Measurements from ENCODE around the gene ZFP1.

- TF ChIP-seq EZH2 (IDR thresholded peaks at IDR 0.05; ENCODE audit: insufficient read depth, poor library complexity, severe bottlenecking) (no peak), EZH2phosphoT487 (IDR thresholded peaks at IDR 0.05; ENCODE audit: insufficient read depth, low read depth) (no peak)
Measured at GRCh38 chr16:75138636-75139035, 9.7 kb upstream of the ZFP1 start.
